ENCODE data around the gene ZFP92.
"Not testable (repeated sequence)": the region's sequence is repeated elsewhere in the genome, so short reads cannot be mapped to it uniquely, and the experiment has no call there.

The ZFP92 gene

GRCh38 chrX:153387345-153387744, 23.9 kb upstream of the ZFP92 start:
- no peak for DNase-seq (ENCODE audit: low read depth)

- no peak for DNase-seq (ENCODE audit: low read depth)
Observed at GRCh38 chrX:153387987-153388721, 23.1 kb upstream of the ZFP92 start.

GRCh38 chrX:153388722-153389459, 22.4 kb upstream of the ZFP92 start:
- DNase-seq (ENCODE audit: low read depth) = no peak

GRCh38 chrX:153389460-153389768, 21.9 kb upstream of the ZFP92 start:
- not testable (repeated sequence) for DNase-seq (ENCODE audit: low read depth)

- DNase-seq (ENCODE audit: low read depth) = no peak
Observed at GRCh38 chrX:153392642-153393321, 18.5 kb upstream of the ZFP92 start.

GRCh38 chrX:153394612-153395011, 16.7 kb upstream of the ZFP92 start:
- no peak for DNase-seq (ENCODE audit: low read depth)

- no peak for DNase-seq (ENCODE audit: low read depth)
Observed at GRCh38 chrX:153395613-153396319, 15.5 kb upstream of the ZFP92 start.

- DNase-seq (ENCODE audit: low read depth) = no peak
Observed at GRCh38 chrX:153396320-153397195, 14.7 kb upstream of the ZFP92 start.

- no peak for DNase-seq (ENCODE audit: low read depth)
Observed at GRCh38 chrX:153397256-153397960, 13.9 kb upstream of the ZFP92 start.

GRCh38 chrX:153398275-153398960, 12.9 kb upstream of the ZFP92 start:
- no peak for DNase-seq (ENCODE audit: low read depth)

GRCh38 chrX:153400146-153401132, 10.8 kb upstream of the ZFP92 start:
- DNase-seq (ENCODE audit: low read depth) = peak; percentile 41

GRCh38 chrX:153401133-153401764, 10.0 kb upstream of the ZFP92 start, which contains the start of gene PNMA6E:
PNMA6E (minus strand) TSS chrX:153401350; CDS start chrX:153398849, 2,501 bp downstream.
- DNase-seq (ENCODE audit: low read depth) = no peak

GRCh38 chrX:153404333-153404732, 6.9 kb upstream of the ZFP92 start:
- DNase-seq (ENCODE audit: low read depth) = not testable (repeated sequence)

- no peak for DNase-seq (ENCODE audit: low read depth)
Observed at GRCh38 chrX:153405426-153405825, 5.8 kb upstream of the ZFP92 start.

- no peak for DNase-seq (ENCODE audit: low read depth)
Observed at GRCh38 chrX:153406011-153406410, 5.3 kb upstream of the ZFP92 start.

- DNase-seq (ENCODE audit: low read depth) = no peak
Observed at GRCh38 chrX:153406903-153407302, 4.4 kb upstream of the ZFP92 start.

GRCh38 chrX:153407736-153408135, 3.5 kb upstream of the ZFP92 start:
- no peak for DNase-seq (ENCODE audit: low read depth)

- DNase-seq (ENCODE audit: low read depth) = no peak
Observed at GRCh38 chrX:153408221-153408721, 3.0 kb upstream of the ZFP92 start.
